IPS-20b (cell line): ENCODE measurements around the gene SUN1.

ENCODE experiments used
- H3K27ac ChIP-seq: one replicate; pipeline ENCODE4 v1.5.1; 2013; ENCODE audit warnings: low read length
- H3K27me3 ChIP-seq: 2 replicates; pipeline ENCODE4 v1.6.1; 2013; ENCODE audit warnings: mild to moderate bottlenecking, low read length, inconsistent platforms; ENCODE audit not compliant: insufficient read depth
- H3K36me3 ChIP-seq: 2 replicates; pipeline ENCODE4 v1.6.1; 2013; ENCODE audit warnings: low read depth, mild to moderate bottlenecking, inconsistent platforms, low read length, moderate library complexity; ENCODE audit not compliant: insufficient read depth
- H3K4me1 ChIP-seq: 2 replicates; pipeline ENCODE4 v1.6.1; 2013; ENCODE audit warnings: mild to moderate bottlenecking, control low read depth, inconsistent platforms, low read length, moderate library complexity; ENCODE audit not compliant: insufficient read depth
- H3K4me3 ChIP-seq: 2 replicates; pipeline ENCODE4 v1.5.1; 2013; ENCODE audit warnings: mild to moderate bottlenecking, low read length, inconsistent platforms
- H3K9ac ChIP-seq: 2 replicates; pipeline ENCODE4 v1.6.1; 2013; ENCODE audit warnings: low read depth, mild to moderate bottlenecking, inconsistent platforms, low read length, moderate library complexity
- H3K9me3 ChIP-seq: 2 replicates; pipeline ENCODE4 v1.6.1; 2013; ENCODE audit warnings: mild to moderate bottlenecking, low read depth, low read length, inconsistent platforms; ENCODE audit not compliant: insufficient read depth

Gene SUN1, protein sequence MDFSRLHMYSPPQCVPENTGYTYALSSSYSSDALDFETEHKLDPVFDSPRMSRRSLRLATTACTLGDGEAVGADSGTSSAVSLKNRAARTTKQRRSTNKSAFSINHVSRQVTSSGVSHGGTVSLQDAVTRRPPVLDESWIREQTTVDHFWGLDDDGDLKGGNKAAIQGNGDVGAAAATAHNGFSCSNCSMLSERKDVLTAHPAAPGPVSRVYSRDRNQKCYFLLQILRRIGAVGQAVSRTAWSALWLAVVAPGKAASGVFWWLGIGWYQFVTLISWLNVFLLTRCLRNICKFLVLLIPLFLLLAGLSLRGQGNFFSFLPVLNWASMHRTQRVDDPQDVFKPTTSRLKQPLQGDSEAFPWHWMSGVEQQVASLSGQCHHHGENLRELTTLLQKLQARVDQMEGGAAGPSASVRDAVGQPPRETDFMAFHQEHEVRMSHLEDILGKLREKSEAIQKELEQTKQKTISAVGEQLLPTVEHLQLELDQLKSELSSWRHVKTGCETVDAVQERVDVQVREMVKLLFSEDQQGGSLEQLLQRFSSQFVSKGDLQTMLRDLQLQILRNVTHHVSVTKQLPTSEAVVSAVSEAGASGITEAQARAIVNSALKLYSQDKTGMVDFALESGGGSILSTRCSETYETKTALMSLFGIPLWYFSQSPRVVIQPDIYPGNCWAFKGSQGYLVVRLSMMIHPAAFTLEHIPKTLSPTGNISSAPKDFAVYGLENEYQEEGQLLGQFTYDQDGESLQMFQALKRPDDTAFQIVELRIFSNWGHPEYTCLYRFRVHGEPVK

DNA sequence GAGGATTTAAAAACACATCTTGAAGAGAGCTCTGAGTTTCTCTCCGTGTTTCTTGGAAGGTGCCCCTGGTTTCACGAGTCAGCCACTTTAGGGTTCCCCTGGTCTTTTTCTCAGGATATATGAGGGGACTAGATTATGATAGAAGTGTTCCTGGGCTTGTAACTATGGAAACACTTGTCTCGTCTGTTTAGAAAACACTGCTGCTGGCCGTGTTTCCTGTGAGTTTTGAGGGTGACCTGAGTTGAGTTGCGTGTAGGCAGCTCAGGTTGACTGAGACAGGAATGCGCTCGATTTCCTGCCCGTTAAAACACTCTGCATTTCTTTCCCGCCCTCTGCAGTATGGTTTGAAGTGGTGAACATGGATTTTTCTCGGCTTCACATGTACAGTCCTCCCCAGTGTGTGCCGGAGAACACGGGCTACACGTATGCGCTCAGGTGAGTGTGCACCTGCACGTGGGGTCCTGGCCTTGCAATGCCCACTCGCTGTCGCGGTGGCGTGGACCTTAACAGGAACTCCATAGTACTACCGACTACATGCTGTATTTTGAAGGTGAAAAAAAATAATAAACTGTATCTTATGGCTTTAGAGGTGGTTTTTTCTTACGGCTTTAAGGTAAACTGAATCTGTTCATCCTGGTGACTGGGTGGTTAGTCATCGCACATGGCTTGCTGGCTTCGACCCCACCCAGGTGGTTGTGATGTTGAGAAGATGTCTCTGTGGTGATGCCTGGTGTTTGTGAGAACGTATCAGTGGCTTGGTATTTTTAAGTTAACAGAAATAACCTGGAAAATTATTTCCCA, at the start of gene SUN1:
Gene SUN1, plus strand, starts transcription at position 310 of the 801 bp plus-strand sequence. Its CDS starts 49 bp downstream, at position 359.
- Histone ChIP-seq H3K27me3 (no peaks in the 10 kb centered on the region), H3K9me3 (no peaks in the 10 kb centered on the region), H3K27ac (no peak within 1 kb of the TSS), H3K4me3 (0 out of 2 replicates have a peak within 1 kb of the TSS, but pooled peaks have one; percentile 9), H3K9ac (peak within 1 kb of the TSS; percentile 50; the same call in 1 of the 2 replicates), H3K4me1 (peaks cover 16% of the 10 kb centered on the region), H3K36me3 (peaks cover 23% of the 10 kb centered on the region)

DNA sequence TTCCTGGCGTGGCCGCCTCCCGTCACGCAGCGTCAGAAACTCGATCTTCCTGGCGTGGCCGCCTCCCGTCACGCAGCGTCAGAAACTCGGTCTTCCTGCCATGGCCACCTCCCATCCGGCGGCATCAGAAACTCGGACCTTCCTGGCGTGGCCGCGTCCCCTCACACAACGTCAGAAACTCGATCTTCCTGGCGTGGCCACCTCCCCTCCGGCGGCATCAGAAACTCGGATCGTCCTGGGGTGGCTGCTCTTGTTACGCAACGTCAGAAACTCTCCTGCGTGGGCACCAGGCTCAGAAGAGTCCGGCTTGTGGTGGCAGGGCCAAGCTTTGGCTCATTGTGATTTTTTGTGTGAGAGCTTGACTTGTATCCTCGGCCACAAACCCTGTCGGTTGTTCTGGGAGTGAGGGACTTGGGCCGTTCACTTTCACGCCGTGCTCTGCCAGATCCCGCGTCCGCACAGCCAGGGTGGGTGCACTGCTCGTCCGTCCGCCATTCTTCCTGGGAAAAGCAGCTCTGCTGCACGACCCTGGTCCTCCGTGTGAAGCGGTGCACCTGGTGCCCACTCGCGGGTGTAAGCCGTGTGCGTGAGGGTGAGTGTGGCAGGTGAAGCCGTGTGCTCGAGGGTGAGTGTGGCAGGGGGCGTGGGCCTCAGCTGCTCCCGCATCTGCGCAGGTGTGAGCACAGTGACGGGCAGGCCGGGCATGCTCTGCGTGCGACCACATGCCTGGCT, 49.4 kb upstream of the SUN1 start:
- Histone ChIP-seq H3K27me3 (no peaks in the 10 kb centered on the region), H3K36me3 (peaks cover 79% of the 10 kb centered on the region), H3K27ac (no peak overlapping the region), H3K9me3 (no peaks in the 10 kb centered on the region), H3K4me3 (no peak overlapping the region), H3K9ac (no peak overlapping the region), H3K4me1 (no peaks in the 10 kb centered on the region)

DNA sequence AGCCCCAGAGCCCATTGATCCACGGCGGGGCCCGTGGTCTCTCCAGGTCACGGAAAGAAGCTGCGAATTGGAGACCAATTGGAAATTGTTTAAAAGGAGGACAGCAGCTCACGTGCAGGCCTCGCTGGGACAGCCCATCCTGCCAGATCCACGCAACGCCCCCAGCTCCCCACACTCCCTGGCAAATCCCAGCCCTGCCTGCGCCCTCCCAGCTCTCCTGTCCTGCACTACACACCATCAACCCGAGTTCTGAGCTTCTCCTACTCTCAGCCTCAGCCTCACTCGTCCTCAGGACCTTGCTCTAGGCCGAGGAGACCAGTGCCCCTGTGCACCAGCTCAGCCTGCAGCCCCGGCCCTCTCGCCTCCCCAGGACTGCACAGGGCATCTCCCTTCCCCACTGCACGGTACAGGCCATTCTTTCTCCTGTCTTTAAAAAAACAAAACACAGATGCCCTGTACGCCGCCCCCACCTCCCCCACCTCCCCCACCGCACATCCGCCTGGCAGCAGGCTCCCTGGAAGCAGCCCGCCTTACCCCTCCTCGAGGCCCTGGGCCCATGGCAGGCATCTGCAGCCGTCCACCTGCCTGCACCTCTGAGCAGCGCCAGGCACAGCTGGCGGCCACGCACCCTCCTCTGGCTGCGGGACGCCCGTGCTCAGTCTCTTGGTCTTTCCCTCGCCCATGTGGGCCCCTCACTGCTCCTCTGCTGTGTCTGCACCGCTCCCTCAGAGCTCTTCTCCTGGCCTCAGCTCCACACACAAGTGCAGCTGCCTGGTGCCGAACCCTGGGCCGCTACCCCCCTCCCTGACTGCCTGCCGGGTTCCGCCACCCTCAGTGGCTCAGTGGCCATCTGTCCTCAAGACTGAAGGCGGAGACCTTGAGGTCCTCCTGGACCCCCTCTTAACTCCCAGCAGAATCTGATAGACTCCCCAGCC, 48.5 kb upstream of the SUN1 start:
- no peaks in the 10 kb centered on the region for H3K27me3 ChIP-seq
- no peaks in the 10 kb centered on the region for H3K4me1 ChIP-seq
- H3K9me3 ChIP-seq: no peaks in the 10 kb centered on the region
- H3K4me3 ChIP-seq: no peak overlapping the region
- H3K9ac ChIP-seq: no peak overlapping the region
- no peak overlapping the region for H3K27ac ChIP-seq
- peaks cover 79% of the 10 kb centered on the region for H3K36me3 ChIP-seq

DNA sequence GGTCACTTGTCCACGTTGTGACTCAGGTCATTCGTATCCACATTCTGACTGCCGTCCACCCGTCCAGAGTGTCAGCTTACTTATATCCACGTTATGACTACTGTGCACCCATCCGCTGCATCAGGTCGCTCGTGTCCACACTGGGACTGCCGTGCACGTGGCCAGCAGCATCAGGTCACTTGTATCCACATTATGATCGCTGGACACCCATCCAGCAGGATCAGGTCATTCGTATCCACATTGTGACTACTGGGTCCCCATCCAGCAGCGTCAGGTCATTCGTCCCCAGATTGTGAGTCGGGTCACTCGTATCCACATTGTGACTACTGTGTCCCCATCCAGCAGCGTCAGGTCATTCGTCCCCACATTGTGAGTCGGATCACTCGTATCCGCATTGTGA, 47.3 kb upstream of the SUN1 start:
- Histone ChIP-seq H3K4me1 (no peaks in the 10 kb centered on the region), H3K27ac (no peak overlapping the region), H3K4me3 (no peak overlapping the region), H3K9ac (no peak overlapping the region), H3K36me3 (peaks cover 72% of the 10 kb centered on the region), H3K9me3 (no peaks in the 10 kb centered on the region), H3K27me3 (no peaks in the 10 kb centered on the region)

DNA sequence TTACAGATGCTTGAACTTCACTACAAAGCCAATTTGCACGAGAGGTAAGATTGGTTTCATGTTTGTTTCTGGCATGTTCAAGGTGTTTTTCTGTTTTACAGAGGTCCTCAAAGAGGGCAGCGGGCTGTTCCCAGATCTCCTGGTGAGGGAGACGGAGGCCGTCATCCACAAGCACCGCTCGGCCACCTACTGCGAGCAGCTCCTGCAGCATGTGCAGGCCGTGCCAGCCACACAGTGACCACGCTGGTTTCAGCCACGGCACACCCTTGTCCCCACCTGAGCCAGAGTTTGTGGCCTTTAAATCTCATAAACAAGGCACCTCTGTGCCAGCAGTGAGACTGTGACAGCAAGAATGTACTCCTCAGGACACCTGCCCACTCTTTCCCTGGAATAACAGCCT, 46.9 kb upstream of the SUN1 start:
- Histone ChIP-seq H3K9me3 (no peaks in the 10 kb centered on the region), H3K27ac (no peak overlapping the region), H3K4me1 (no peaks in the 10 kb centered on the region), H3K36me3 (peaks cover 68% of the 10 kb centered on the region), H3K9ac (no peak overlapping the region), H3K27me3 (no peaks in the 10 kb centered on the region), H3K4me3 (no peak overlapping the region)

DNA sequence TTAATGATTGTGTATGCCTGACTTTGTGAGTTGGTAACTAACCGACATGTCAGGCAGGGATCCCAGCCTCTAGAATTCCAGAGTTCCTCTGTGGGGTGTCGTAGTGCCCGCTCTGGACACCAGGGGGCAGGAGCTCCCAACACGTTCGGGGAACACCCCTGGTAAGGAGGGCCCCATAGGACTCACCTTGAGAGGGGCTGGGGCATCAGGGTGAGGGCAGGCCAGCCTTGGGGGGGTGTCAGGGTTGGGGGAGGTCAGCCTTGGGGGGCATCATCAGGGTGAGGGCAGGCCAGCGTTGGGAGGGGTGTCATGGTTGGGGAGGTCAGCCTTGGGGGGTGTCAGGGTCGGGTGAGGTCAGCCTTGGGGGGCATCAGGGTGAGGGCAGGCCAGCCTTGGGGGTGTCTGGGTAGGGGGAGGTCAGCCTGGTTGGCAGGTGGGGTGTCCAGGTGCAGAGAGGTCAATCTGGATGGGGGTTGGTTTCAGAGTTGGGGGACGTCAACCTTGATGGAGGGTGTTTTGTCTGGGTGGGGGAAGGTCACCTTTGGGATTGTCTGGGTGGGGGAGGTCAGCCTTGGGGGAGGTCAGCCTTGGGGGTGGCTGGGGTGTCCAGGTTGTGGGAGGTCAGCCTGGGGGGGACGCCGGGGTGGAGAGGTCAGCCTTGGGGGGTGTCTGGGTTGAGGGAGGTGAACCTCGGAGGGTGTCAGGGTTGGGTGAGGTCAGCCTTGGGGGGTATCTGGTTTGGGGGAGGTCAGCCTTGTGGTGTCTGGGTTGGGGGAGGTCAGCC, 45.6 kb upstream of the SUN1 start:
- H3K27me3 ChIP-seq: no peaks in the 10 kb centered on the region
- peaks cover 56% of the 10 kb centered on the region for H3K36me3 ChIP-seq
- H3K9me3 ChIP-seq: no peaks in the 10 kb centered on the region
- H3K9ac ChIP-seq: no peak overlapping the region
- H3K4me1 ChIP-seq: no peaks in the 10 kb centered on the region
- H3K27ac ChIP-seq: no peak overlapping the region
- no peak overlapping the region for H3K4me3 ChIP-seq

DNA sequence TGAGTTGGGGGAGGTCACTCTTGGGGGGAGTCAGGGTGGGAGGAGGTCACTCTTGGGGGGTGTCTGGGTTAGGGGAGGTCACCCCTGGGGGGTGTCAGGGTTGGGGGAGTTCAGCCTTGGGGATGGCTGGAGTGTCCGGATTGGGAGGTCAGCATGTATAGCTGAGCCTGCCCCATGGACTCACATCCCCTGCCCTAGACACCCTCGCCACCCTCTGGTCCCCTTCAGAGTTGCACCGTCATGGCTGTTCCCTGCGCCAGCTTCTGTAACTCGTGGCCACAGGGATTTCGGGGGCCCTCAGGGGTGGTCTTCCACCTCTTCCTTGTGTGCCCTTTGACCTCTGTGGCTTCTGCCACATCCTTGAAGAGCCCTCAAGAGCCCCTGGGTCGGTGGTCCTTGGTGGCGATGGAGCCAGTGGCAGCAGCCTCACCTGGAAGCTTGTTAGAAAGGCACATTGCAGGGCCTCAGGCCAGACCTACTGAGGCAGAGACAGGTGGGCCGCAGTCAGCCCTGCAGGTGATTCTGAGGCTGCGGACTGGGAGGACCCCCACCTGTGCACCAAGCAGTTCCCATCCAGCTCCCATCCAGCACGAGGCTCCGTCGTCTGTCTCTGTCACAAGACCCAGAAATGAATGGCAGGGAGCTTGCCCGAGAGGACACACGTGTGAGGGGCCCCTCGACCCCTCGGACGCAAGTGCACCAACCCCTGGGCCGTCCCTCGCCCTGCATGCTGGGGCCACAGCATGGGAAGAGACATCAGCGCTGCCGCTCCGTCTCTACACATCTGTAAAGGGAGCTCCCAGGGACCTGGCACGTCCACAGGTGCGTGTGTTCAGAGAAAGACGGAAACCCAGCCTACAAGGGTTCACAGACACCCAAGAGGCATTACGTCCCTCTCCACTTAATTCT, 44.7 kb upstream of the SUN1 start:
- H3K4me3 ChIP-seq: no peak overlapping the region
- H3K9me3 ChIP-seq: no peaks in the 10 kb centered on the region
- peaks cover 48% of the 10 kb centered on the region for H3K36me3 ChIP-seq
- no peaks in the 10 kb centered on the region for H3K4me1 ChIP-seq
- H3K9ac ChIP-seq: no peak overlapping the region
- no peak overlapping the region for H3K27ac ChIP-seq
- H3K27me3 ChIP-seq: no peaks in the 10 kb centered on the region

DNA sequence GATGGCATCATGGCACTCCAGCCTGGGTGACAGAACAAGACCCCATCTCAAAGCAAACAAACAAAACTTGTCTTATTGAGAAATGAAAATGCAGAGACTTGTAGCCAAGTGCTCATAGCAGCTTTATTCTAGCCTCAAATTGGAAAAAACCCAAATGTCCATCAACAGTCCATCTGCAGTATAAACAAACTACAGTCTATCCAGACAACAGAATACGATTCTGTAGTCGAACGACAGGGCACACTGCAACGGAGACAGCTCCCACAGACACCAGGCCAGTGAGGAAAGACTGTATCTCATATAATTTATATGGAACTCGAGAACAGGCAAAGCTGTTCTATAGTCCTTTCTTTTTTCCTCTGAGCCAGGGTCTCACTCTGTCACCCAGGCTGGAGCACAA, 40.8 kb upstream of the SUN1 start:
- Histone ChIP-seq H3K9me3 (no peaks in the 10 kb centered on the region), H3K4me3 (no peak overlapping the region), H3K27me3 (no peaks in the 10 kb centered on the region), H3K4me1 (no peaks in the 10 kb centered on the region), H3K27ac (no peak overlapping the region), H3K36me3 (peaks cover 15% of the 10 kb centered on the region; the same call in 1 of the 2 replicates), H3K9ac (no peak overlapping the region)

DNA sequence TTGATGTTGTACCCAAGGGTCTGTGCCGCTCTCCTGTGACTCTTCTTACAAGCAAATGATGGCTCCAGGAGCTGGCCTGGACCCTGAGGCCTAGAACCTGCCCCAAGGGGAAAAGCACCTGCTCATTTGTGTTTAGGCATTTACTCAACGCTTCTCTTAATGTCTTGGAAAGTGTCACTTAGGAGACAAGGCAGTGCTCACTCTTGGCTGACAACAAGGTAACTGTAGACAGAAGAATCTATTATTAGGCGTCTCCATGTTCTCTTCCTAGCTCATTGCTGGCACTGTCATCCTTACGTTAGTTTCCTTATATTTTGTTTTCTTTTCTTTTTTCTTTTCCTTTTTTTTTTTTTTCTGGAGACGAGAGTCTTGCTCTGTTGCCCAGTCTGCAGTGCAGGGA, 38.1 kb upstream of the SUN1 start:
- Histone ChIP-seq H3K27ac (no peak overlapping the region), H3K27me3 (no peaks in the 10 kb centered on the region), H3K9ac (no peak overlapping the region), H3K4me1 (no peaks in the 10 kb centered on the region), H3K4me3 (no peak overlapping the region), H3K36me3 (0 out of 2 replicates have a peak, but pooled peaks cover under 1% of the 10 kb centered on the region), H3K9me3 (no peaks in the 10 kb centered on the region)
